ENCODE results near the gene PYGL. TPM values are rescaled to one million over a fixed set of nuclear protein-coding genes. Genes with fewer than 3 reads are reported as not detected.

Gene PYGL
- polyA plus RNA-seq (2013, experiment 1 of 2): 29.2 TPM
- polyA plus RNA-seq (2013, experiment 2 of 2): 29.4 TPM

- peak within 1 kb of the TSS; percentile 64 for H3K27ac ChIP-seq (replicated peaks; ENCODE audit: low read length)
- no peak within 1 kb of the TSS for H4K91ac ChIP-seq (ENCODE audit: low read depth, low read length, poor library complexity)
- peak within 1 kb of the TSS; percentile 70 to 91 for H3K4me3 ChIP-seq (ENCODE audit: low read length in 2 of 2)
- peak within 1 kb of the TSS; percentile 31 for H3K14ac ChIP-seq (ENCODE audit: low read length)
- H2BK120ac ChIP-seq (ENCODE audit: low read depth, low read length): peak within 1 kb of the TSS; percentile 88
- no peaks in the 10 kb centered on the region for H3K79me1 ChIP-seq (ENCODE audit: low read depth, low read length)
- H4K8ac ChIP-seq (ENCODE audit: low read depth, low read length): no peak within 1 kb of the TSS
- no CpG with 5 or more reads among the region's 74 CpGs for WGBS, 2 donors (ENCODE audit: extremely low coverage in 2 of 2, insufficient read length in 2 of 2, insufficient replicate concordance in 1 of 2)
- peak within 1 kb of the TSS; percentile 79 for H3K4me2 ChIP-seq (ENCODE audit: insufficient read depth, low read length, poor library complexity, severe bottlenecking)
- H2AK5ac ChIP-seq (ENCODE audit: low read depth, low read length): no peak within 1 kb of the TSS
- peak within 1 kb of the TSS; percentile 97 for H3K9ac ChIP-seq (ENCODE audit: low read depth, low read length, poor library complexity)
- no peaks in the 10 kb centered on the region for H3K36me3 ChIP-seq (replicated peaks in 1 of 2; ENCODE audit: control insufficient read depth in 2 of 2, insufficient read depth in 2 of 2, low read length in 2 of 2)
- H2AFZ ChIP-seq (ENCODE audit: low read length): peak within 1 kb of the TSS; percentile 98
- peak within 1 kb of the TSS; percentile 94 for H2BK15ac ChIP-seq (ENCODE audit: low read length)
- peak within 1 kb of the TSS; percentile 84 for H2BK5ac ChIP-seq (ENCODE audit: low read length)
- peak within 1 kb of the TSS; percentile 79 for H2BK12ac ChIP-seq (ENCODE audit: low read length)
- peaks cover 2 to 3% of the 10 kb centered on the region in 2 donors for H3K4me1 ChIP-seq (ENCODE audit: control insufficient read depth in 2 of 2, insufficient read depth in 1 of 2, low read depth in 1 of 2, low read length in 2 of 2)
- H3K4ac ChIP-seq (ENCODE audit: low read length): peak within 1 kb of the TSS; percentile 56
- H3K9me3 ChIP-seq (replicated peaks in 1 of 2; ENCODE audit: control insufficient read depth in 2 of 2, insufficient read depth in 1 of 2, low read depth in 1 of 2, low read length in 2 of 2): peaks cover 0 to 12% of the 10 kb centered on the region in 2 donors
- DNase-seq (ENCODE audit: low spot score): peak; percentile 65
- H3K23ac ChIP-seq (ENCODE audit: low read depth, low read length, poor library complexity): peak within 1 kb of the TSS; percentile 96
- peak within 1 kb of the TSS; percentile 98 for H3K18ac ChIP-seq (ENCODE audit: low read length)
- H3K27me3 ChIP-seq (ENCODE audit: control insufficient read depth in 3 of 3, insufficient read depth in 3 of 3, low read depth in 1 of 3, low read length in 3 of 3): no peaks in the 10 kb centered on the region
These were observed at the start of gene PYGL for GRCh38 chr14:50943943-50944646. TSS of gene PYGL (minus strand) at chr14:50944483. CDS start at chr14:50944403, 80 bp downstream.

- H3K27me3 ChIP-seq (ENCODE audit: control insufficient read depth in 3 of 3, insufficient read depth in 3 of 3, low read depth in 1 of 3, low read length in 3 of 3): no peaks in the 10 kb centered on the region
- no peak for DNase-seq (ENCODE audit: low spot score)
- no peaks in the 10 kb centered on the region for H3K79me1 ChIP-seq (ENCODE audit: low read depth, low read length)
- no peak overlapping the region for H3K18ac ChIP-seq (ENCODE audit: low read length)
- H3K4me2 ChIP-seq (ENCODE audit: insufficient read depth, low read length, poor library complexity, severe bottlenecking): no peak overlapping the region
- H3K9ac ChIP-seq (ENCODE audit: low read depth, low read length, poor library complexity): no peak overlapping the region
- peaks cover 7 to 9% of the 10 kb centered on the region in 2 donors for H3K4me1 ChIP-seq (ENCODE audit: control insufficient read depth in 2 of 2, insufficient read depth in 1 of 2, low read depth in 1 of 2, low read length in 2 of 2)
- peak overlapping the region; percentile 54 for H2AFZ ChIP-seq (ENCODE audit: low read length)
- no peak overlapping the region for H3K4me3 ChIP-seq (ENCODE audit: low read length in 2 of 2)
- H4K91ac ChIP-seq (ENCODE audit: low read depth, low read length, poor library complexity): no peak overlapping the region
- peak overlapping the region; percentile 56 for H3K14ac ChIP-seq (ENCODE audit: low read length)
- H3K4ac ChIP-seq (ENCODE audit: low read length): no peak overlapping the region
- no peak overlapping the region for H2BK15ac ChIP-seq (ENCODE audit: low read length)
- no CpG with 5 or more reads among the region's 12 CpGs for WGBS, 2 donors (ENCODE audit: extremely low coverage in 2 of 2, insufficient read length in 2 of 2, insufficient replicate concordance in 1 of 2)
- peak overlapping the region; percentile 1 for H3K23ac ChIP-seq (ENCODE audit: low read depth, low read length, poor library complexity)
- H3K9me3 ChIP-seq (replicated peaks in 1 of 2; ENCODE audit: control insufficient read depth in 2 of 2, insufficient read depth in 1 of 2, low read depth in 1 of 2, low read length in 2 of 2): no peaks in the 10 kb centered on the region
- H2BK5ac ChIP-seq (ENCODE audit: low read length): no peak overlapping the region
- H2BK12ac ChIP-seq (ENCODE audit: low read length): no peak overlapping the region
- no peaks in the 10 kb centered on the region for H3K36me3 ChIP-seq (replicated peaks in 1 of 2; ENCODE audit: control insufficient read depth in 2 of 2, insufficient read depth in 2 of 2, low read length in 2 of 2)
- H4K8ac ChIP-seq (ENCODE audit: low read depth, low read length): no peak overlapping the region
- H3K27ac ChIP-seq (replicated peaks; ENCODE audit: low read length): no peak overlapping the region
- no peak overlapping the region for H2AK5ac ChIP-seq (ENCODE audit: low read depth, low read length)
- H2BK120ac ChIP-seq (ENCODE audit: low read depth, low read length): no peak overlapping the region
These were observed 41.6 kb upstream of the PYGL start for GRCh38 chr14:50985859-50986331.

DNA sequence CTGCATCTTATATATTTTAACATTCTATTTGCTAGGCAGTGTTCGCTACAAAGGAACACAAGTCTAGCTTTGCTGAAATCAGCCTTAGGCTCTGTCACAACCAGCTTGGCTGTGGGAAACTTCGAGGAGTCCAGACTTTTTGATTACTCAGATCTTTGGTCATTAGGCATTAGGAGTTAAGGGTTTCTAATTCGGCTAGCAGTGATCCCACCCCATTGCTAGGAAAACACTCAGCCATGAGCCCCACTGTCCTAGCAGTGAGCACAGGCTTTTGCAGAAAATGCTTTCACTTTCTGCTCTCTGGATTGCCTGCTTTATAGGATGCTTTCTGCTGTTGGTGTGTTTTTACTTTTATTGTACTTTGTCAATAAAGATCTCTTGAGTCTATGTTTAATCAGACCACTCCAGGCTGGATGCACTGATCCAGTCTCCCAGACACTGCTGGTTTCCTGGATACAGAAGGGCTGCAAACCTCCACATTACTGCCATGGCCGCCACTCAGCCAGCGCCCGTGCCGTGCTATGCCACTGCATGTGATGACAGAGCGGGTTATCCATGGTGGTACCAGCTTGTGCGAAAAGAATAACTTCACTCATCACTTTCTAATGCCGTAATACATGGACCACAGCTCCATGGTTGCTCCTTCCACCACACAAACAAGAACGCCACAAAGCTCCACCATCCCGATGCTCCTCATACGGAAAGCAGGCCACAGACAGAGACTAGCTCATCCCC, 41.0 kb upstream of the PYGL start:
- DNase-seq (ENCODE audit: low spot score): no peak
- H2BK15ac ChIP-seq (ENCODE audit: low read length): no peak overlapping the region
- H4K91ac ChIP-seq (ENCODE audit: low read depth, low read length, poor library complexity): no peak overlapping the region
- H3K9me3 ChIP-seq (replicated peaks in 1 of 2; ENCODE audit: control insufficient read depth in 2 of 2, insufficient read depth in 1 of 2, low read depth in 1 of 2, low read length in 2 of 2): no peaks in the 10 kb centered on the region
- H3K4me2 ChIP-seq (ENCODE audit: insufficient read depth, low read length, poor library complexity, severe bottlenecking): no peak overlapping the region
- no peak overlapping the region for H3K18ac ChIP-seq (ENCODE audit: low read length)
- H3K27me3 ChIP-seq (ENCODE audit: control insufficient read depth in 3 of 3, insufficient read depth in 3 of 3, low read depth in 1 of 3, low read length in 3 of 3): no peaks in the 10 kb centered on the region
- no peak overlapping the region for H3K4me3 ChIP-seq (ENCODE audit: low read length in 2 of 2)
- H2BK120ac ChIP-seq (ENCODE audit: low read depth, low read length): no peak overlapping the region
- no peak overlapping the region for H2BK12ac ChIP-seq (ENCODE audit: low read length)
- H2AFZ ChIP-seq (ENCODE audit: low read length): peak overlapping the region; percentile 54
- peak overlapping the region; percentile 1 for H3K23ac ChIP-seq (ENCODE audit: low read depth, low read length, poor library complexity)
- H4K8ac ChIP-seq (ENCODE audit: low read depth, low read length): no peak overlapping the region
- no peak overlapping the region for H3K4ac ChIP-seq (ENCODE audit: low read length)
- H3K14ac ChIP-seq (ENCODE audit: low read length): peak overlapping the region; percentile 56
- H3K79me1 ChIP-seq (ENCODE audit: low read depth, low read length): no peaks in the 10 kb centered on the region
- no peak overlapping the region for H3K9ac ChIP-seq (ENCODE audit: low read depth, low read length, poor library complexity)
- H3K27ac ChIP-seq (replicated peaks; ENCODE audit: low read length): no peak overlapping the region
- no peaks in the 10 kb centered on the region for H3K36me3 ChIP-seq (replicated peaks in 1 of 2; ENCODE audit: control insufficient read depth in 2 of 2, insufficient read depth in 2 of 2, low read length in 2 of 2)
- H2AK5ac ChIP-seq (ENCODE audit: low read depth, low read length): no peak overlapping the region
- peaks cover 7 to 9% of the 10 kb centered on the region in 2 donors for H3K4me1 ChIP-seq (ENCODE audit: control insufficient read depth in 2 of 2, insufficient read depth in 1 of 2, low read depth in 1 of 2, low read length in 2 of 2)
- no peak overlapping the region for H2BK5ac ChIP-seq (ENCODE audit: low read length)
- no CpG with 5 or more reads among the region's 13 CpGs for WGBS, 2 donors (ENCODE audit: extremely low coverage in 2 of 2, insufficient read length in 2 of 2, insufficient replicate concordance in 1 of 2)
